ENCODE results near the gene THOC5.

THOC5 gene

DNA sequence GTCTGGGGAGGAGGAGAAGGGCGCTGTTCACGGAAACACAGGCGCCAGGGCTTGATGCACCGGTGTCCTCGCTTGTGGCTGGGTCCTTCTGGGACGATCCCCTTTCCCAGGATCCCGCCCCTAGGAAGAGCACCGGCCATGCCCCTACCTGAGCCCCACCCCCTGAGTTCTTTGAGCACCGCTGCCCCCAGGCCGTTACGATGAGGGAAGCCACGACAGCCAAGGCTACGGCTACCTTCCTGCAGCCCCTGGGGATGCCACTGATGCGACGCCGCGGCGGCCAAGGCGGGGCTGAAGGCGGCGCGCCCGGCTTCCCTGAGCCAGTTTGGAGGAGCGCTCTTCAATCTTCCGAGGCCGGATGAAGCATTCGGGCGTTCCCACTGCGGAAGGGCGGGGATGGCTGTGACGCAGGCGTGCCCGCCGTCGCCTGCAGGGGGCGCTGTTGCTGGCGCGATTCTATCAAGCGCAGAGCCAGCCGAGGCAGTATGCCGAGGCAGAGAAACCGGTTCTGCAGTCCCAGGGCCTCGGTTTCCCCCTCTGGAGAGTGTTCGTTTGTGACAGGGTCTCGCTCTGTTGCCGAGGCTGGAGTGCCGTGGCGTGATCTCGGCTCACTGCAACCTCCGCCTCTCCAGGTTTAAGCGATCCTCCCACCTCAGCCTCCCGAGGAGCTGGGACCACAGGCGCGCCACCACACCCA lies 83.2 kb downstream of the THOC5 start:
- DNase-seq = peak; percentile 39

DNA sequence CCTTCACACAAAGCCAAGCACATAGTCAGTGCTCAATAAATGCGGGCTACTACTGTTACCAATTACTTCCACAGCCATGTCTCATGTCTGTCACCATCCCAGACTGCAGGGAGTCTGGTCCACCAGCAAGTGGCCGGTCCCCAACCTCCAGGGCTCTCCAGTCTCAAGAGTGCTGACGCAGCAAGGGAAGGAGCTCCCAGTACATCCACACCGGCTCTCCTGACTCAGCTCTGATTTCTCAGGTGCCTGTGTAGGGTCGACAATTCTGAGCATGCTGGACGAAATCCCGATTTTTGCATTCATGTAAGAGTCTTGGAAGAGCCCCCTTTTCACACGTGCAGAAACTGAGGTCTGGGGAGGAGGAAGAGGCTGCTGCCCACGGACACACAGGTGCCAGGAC lies 83.8 kb downstream of the THOC5 start:
- DNase-seq = peak; percentile 6

DNA sequence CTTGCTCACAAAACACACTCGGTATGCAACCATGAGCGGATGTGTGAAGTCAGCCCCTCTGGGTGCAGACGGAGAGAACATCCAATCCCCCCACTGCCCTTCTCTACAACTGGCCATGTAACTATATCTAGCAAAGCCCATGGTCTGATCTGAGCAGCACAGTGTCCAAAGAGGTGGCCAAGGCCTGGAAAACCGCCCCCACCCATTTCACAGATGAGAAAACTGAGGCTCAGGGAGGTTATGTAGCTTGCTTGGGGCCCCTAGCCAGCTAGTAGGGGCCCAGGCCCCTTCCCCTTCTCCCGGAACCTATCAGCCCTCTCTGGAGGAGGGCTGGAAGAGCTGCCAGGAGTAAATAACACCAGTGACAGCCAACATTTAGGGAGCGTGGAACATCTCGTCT lies 89.0 kb downstream of the THOC5 start:
- DNase-seq = no peak

DNA sequence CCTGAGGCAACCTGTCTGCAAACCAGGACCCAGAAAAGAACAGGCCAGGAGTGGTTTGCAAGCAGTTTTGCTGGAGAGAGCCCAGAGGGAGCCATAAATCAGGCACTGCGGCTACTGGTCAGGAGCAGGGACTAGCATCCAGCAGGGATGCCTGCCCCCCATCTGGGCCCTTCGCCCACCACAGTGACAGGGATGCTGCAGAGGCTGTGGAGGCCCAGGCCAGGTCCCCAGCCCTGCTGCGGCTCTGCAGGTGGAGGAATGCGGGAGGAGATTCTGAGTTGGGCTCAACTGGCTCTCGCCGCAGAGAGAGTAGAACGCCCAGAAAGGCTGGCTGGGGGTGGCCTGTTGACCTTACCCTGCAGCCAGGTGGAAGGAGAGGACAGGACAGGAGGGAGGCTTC lies 89.9 kb downstream of the THOC5 start:
- no peak for DNase-seq

DNA sequence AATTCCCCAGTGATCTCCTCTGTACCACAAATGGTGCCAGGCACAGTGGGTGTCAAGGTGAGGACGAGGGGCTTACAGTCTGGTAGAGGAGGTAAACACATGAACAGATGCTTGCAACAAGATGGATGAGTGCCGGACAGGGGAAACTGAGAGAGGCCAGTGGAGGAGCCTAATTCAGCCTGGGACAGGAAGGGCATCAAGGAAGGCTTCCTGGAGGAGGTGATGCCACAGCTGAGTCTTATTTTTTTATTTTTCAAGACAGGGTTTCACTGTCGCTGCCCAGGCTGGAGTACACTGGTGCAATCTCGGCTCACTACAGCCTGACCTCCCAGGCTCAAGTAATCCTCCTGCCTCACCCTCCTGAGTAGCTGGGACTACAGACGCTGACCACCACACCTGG lies 92.3 kb downstream of the THOC5 start:
- no peak for DNase-seq

DNA sequence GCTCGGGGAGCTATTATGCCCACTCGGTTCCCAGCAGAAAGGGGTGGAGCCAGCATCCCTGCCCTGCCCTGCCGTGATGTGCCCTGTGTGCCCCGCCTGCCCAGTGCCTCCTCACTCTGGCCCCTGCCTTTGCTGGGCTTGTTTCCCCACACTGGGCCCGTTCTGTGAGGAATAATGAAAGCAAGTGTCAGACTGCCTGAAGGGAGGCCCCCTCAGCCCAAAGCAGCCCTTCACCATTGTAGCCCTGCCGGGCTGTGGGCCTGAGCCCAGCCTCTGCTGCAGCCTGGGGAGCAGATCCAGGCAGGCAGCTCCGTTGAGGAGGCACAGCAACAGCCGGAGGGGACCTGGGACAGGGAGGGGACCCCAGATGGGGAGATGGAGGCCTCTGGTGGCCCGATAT lies 93.8 kb downstream of the THOC5 start:
- no peak for DNase-seq

DNA sequence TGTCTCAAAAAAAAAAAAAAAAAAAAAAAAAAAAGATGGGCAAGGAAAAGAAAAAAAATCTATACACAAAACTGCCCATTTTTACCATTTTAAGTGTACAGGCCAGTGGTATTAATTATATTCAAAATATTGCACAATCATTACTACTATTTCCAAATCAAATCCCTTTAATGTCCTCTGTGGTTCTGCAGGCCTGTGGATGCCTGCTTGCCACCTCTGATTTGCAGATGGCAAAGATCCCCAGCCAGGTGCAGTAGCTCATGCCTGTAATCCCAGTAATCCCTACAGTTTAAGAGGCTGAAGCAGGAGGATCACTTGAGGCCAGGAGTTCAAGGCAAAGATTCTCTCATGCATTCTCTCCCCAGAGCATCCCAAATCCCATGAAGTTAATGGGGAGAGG lies 95.0 kb downstream of the THOC5 start:
- DNase-seq = no peak

DNA sequence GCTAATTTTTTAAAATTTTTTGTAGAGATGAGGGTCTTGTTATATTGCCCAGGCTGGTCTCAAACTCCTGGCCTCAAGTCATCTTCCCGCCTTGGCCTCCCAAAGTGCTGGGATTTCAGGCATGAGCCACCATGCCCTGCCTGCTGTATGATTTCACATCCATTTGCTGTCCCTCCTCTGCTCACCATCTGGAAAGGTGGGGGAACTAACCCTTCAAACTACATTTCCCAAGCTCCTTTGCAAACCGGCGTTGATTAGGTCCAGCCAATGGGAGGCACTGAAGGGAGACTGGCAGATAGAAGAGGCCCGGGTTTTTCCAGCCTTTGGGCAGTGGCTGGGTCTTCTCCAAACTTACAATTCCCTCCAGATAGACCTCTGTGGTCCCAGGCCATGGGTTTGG lies 95.8 kb downstream of the THOC5 start:
- DNase-seq = no peak

DNA sequence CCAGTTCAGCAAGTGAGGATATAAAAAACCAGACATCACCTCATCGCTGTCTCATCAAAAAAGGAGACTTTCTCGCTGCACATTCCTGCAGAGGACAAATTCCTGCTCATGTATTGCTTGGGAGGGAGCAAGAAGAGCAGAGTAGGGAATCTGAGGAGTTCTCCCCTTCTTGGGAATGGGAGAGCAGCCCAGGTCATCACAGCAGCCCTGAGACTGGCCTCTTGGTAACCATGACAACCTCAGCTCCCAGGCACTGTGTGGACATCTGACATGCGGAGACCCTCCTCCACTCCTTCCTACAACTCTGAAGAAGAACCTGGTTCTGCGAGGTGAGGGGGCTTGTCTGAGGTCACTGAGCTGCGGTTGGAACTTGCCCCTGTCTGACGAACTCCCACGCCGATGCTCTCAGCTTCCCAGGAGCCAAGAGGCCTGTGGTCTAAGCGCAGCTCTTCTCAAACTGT lies 97.3 kb downstream of the THOC5 start:
- DNase-seq = no peak

Measured in DMS79 treated with DMSO at 0.1 percent for 48 hours (cell line).